MCF 10A (cell line): ENCODE data around the gene PXMP4. TPM values are rescaled to one million over a fixed set of nuclear protein-coding genes. Genes with fewer than 3 reads are reported as not detected.

Experiments used
- BruUV-seq: library from RNA; stranded (reverse); fragments of 400-500 nt; replicated peaks from 2 replicates; lab custom pipeline; 2021; lab: Mats Ljungman, UMichigan
- CTCF ChIA-PET: fragments of 300-600 bp; sonication (Branson Sonifier 250); formaldehyde crosslinking; extraction: SDS; loops from one replicate; lab custom pipeline; 2021; ENCODE audit warnings: antibody characterized with exemption, inconsistent platforms; lab: Yijun Ruan, JAX
- POLR2A ChIA-PET: fragments of 300-600, 350-650 bp; sonication (Branson Sonifier 250); formaldehyde crosslinking; extraction: SDS; loops from one replicate; lab custom pipeline; 2020; ENCODE audit warnings: antibody characterized with exemption, inconsistent platforms; lab: Yijun Ruan, JAX
- DNase-seq: peaks from one replicate; pipeline ENCODE4 v3.0.0-alpha.2; 2018; ENCODE audit not compliant: unreplicated experiment
- H3K27ac Mint-ChIP-seq: one replicate; pipeline ENCODE4 v1.8.0; 2022; ENCODE audit warnings: mild to moderate bottlenecking, low read depth, mixed read lengths; ENCODE audit not compliant: unreplicated experiment
- H3K27me3 Mint-ChIP-seq: one replicate; pipeline ENCODE4 v1.8.0; 2022; ENCODE audit warnings: mixed read lengths; ENCODE audit not compliant: insufficient read depth, unreplicated experiment
- H3K36me3 Mint-ChIP-seq: one replicate; pipeline ENCODE4 v1.8.0; 2022; ENCODE audit warnings: mild to moderate bottlenecking, moderate library complexity, mixed read lengths; ENCODE audit not compliant: insufficient read depth, unreplicated experiment
- H3K4me1 Mint-ChIP-seq: one replicate; pipeline ENCODE4 v1.8.0; 2022; ENCODE audit warnings: mixed read lengths; ENCODE audit not compliant: insufficient read depth, unreplicated experiment
- H3K4me3 Mint-ChIP-seq: one replicate; pipeline ENCODE4 v1.8.0; 2022; ENCODE audit warnings: mild to moderate bottlenecking, moderate library complexity, mixed read lengths; ENCODE audit not compliant: unreplicated experiment
- H3K9me3 Mint-ChIP-seq: one replicate; pipeline ENCODE4 v1.8.0; 2022; ENCODE audit warnings: mixed read lengths; ENCODE audit not compliant: unreplicated experiment
- CTCF ChIP-seq: fragments of 200-600 bp; IDR thresholded peaks from one replicate; pipeline ENCODE4 v1.8.0; 2022; ENCODE audit warnings: antibody characterized with exemption, mild to moderate bottlenecking; ENCODE audit not compliant: unreplicated experiment
- intact Hi-C: fragments of 100-400 bp; cut with micrococcal nuclease; formaldehyde crosslinking; loops from 2 replicates; pipeline ENCODE4 v1.14.1; 2022
- total RNA-seq: library from RNA; stranded (reverse); gene quantifications from 2 replicates; pipeline ENCODE4 v1.2.3, GENCODE V29; 2022

PXMP4 gene
- total RNA-seq, 1 experiment from 2014 or later = 3.9 TPM

GRCh38 chr20:33684533-33685327 lies 35.4 kb downstream of the PXMP4 start:
- ChIA-PET CTCF (interaction anchor here (0.6 to 7.2 kb wide), 9 partner anchors 11 to 445 kb away, joined by 3 to 53 read pairs (median 3); partner anchors contain the start of genes ACTL10 and EIF2S2), POLR2A (interaction anchor here (0.6 to 3.2 kb wide), 7 partner anchors 17 to 327 kb away, joined by 3 to 15 read pairs (median 4); partner anchors contain the start of genes ACTL10 and PXMP4)
- H3K4me1 Mint-ChIP-seq = peaks cover 13% of the 10 kb centered on the region
- TF ChIP-seq CTCF = no peak
- intact Hi-C loops = loop anchor here (10.0 kb wide), 1 partner anchor 130 kb away; the partner anchor contains the start of gene CHMP4B
- no peak for DNase-seq
- peaks cover 4% of the 10 kb centered on the region for H3K36me3 Mint-ChIP-seq
- H3K27ac Mint-ChIP-seq = no peak overlapping the region
- H3K4me3 Mint-ChIP-seq = peak overlapping the region; percentile 67
- H3K27me3 Mint-ChIP-seq = no peaks in the 10 kb centered on the region
- H3K9me3 Mint-ChIP-seq = no peaks in the 10 kb centered on the region
- no TSS peak for BruUV-seq

- intact Hi-C loops = loop anchor here (10.0 kb wide), 1 partner anchor 133 kb away; the partner anchor contains the start of gene CHMP4B
- no peak for TF ChIP-seq CTCF
- no peak overlapping the region for H3K4me3 Mint-ChIP-seq
- ChIA-PET CTCF (interaction anchor here (0.5 to 7.2 kb wide), 3 partner anchors 13 to 1090 kb away, joined by 3 to 53 read pairs (median 3); partner anchors contain the start of gene ACTL10), POLR2A (interaction anchor here (0.7 to 2.2 kb wide), 3 partner anchors 77 to 430 kb away, joined by 3 to 5 read pairs (median 4); partner anchors contain the start of gene EIF2S2)
- BruUV-seq = no TSS peak
- peaks cover 4% of the 10 kb centered on the region for H3K36me3 Mint-ChIP-seq
- no peaks in the 10 kb centered on the region for H3K9me3 Mint-ChIP-seq
- no peak for DNase-seq
- no peaks in the 10 kb centered on the region for H3K27me3 Mint-ChIP-seq
- peaks cover 11% of the 10 kb centered on the region for H3K4me1 Mint-ChIP-seq
- H3K27ac Mint-ChIP-seq = no peak overlapping the region
Observed at GRCh38 chr20:33681728-33682353, 38.3 kb downstream of the PXMP4 start.

- Mint-ChIP-seq H3K27ac (no peak overlapping the region), H3K9me3 (no peaks in the 10 kb centered on the region), H3K36me3 (peaks cover 4% of the 10 kb centered on the region), H3K4me1 (peaks cover 7% of the 10 kb centered on the region), H3K4me3 (no peak overlapping the region), H3K27me3 (no peaks in the 10 kb centered on the region)
- no TSS peak for BruUV-seq
- no peak for TF ChIP-seq CTCF
- intact Hi-C loops = loop anchor here (10.0 kb wide), 1 partner anchor 134 kb away; the partner anchor contains the start of gene CHMP4B
- DNase-seq = no peak
- CTCF ChIA-PET = interaction anchor here (1.2 to 7.2 kb wide), 2 partner anchors 13 to 171 kb away, joined by 3 to 53 read pairs; partner anchors contain the start of gene ACTL10
- POLR2A ChIA-PET = interaction anchor here (0.7 to 2.2 kb wide), 3 partner anchors 77 to 431 kb away, joined by 3 to 5 read pairs (median 4); partner anchors contain the start of gene EIF2S2
Observed at GRCh38 chr20:33681288-33681687, 38.8 kb downstream of the PXMP4 start.
